Tibial artery (tissue), 4 donors: ENCODE measurements around the gene GCNT1.
"Not testable (repeated sequence)": the region's sequence is repeated elsewhere in the genome, so short reads cannot be mapped to it uniquely, and the experiment has no call there.

Experiments used
- DNase-seq, 2 donors: peaks; one replicate each; pipeline ENCODE4 v3.0.0-alpha.2; 2019
- H3K27ac ChIP-seq, 2 donors: fragments of 200-600 bp; sonication (generic) in 1 of 2; 1 replicate in 1 of 2; 2 replicates in 1 of 2; pipeline ENCODE4 v1.5.1; 2018 to 2019; ENCODE audit warnings: mild to moderate bottlenecking in 1 of 2
- H3K27me3 ChIP-seq, 2 donors: fragments of 200-600 bp; sonication (generic) in 1 of 2; one replicate each; pipeline versions ENCODE4 v1.5.1 to v1.6.0; 2016 to 2019
- H3K36me3 ChIP-seq, 3 donors: fragments of 200-600 bp; sonication (generic) in 2 of 3; one replicate each; pipeline ENCODE4 v1.5.1; 2016 to 2019; ENCODE audit warnings: mild to moderate bottlenecking in 2 of 3
- H3K4me1 ChIP-seq, 4 donors: fragments of 200-600 bp; sonication (generic) in 2 of 4; 1 replicate in 3 of 4; 2 replicates in 1 of 4; pipeline ENCODE4 v1.5.1; 2016 to 2019
- H3K4me3 ChIP-seq, 2 donors: fragments of 200-600 bp; sonication (generic) in 1 of 2; 1 replicate in 1 of 2; 2 replicates in 1 of 2; pipeline ENCODE4 v1.5.1; 2018 to 2019; ENCODE audit warnings: mild to moderate bottlenecking in 2 of 2
- H3K9me3 ChIP-seq, 3 donors: fragments of 200-600 bp; sonication (generic) in 1 of 3; one replicate each; pipeline ENCODE4 v1.5.1; 2016 to 2019
- intact Hi-C: fragments of 100-400 bp; cut with DNase I; formaldehyde crosslinking; loops from one replicate; pipeline ENCODE4 v1.15.0; 2023; ENCODE audit warnings: low total_unique reads
- TF ChIP-seq, protein P1 (sequence below), 2 experiments: fragments of 200-600 bp in 1 of 2; fragments of 450-650 bp in 1 of 2; IDR thresholded peaks; one replicate each; pipeline ENCODE4 v1.5.1; 2017 to 2019; ENCODE audit warnings: antibody characterized with exemption in 2 of 2, mild to moderate bottlenecking in 1 of 2, moderate library complexity in 1 of 2

The GCNT1 gene

DNA sequence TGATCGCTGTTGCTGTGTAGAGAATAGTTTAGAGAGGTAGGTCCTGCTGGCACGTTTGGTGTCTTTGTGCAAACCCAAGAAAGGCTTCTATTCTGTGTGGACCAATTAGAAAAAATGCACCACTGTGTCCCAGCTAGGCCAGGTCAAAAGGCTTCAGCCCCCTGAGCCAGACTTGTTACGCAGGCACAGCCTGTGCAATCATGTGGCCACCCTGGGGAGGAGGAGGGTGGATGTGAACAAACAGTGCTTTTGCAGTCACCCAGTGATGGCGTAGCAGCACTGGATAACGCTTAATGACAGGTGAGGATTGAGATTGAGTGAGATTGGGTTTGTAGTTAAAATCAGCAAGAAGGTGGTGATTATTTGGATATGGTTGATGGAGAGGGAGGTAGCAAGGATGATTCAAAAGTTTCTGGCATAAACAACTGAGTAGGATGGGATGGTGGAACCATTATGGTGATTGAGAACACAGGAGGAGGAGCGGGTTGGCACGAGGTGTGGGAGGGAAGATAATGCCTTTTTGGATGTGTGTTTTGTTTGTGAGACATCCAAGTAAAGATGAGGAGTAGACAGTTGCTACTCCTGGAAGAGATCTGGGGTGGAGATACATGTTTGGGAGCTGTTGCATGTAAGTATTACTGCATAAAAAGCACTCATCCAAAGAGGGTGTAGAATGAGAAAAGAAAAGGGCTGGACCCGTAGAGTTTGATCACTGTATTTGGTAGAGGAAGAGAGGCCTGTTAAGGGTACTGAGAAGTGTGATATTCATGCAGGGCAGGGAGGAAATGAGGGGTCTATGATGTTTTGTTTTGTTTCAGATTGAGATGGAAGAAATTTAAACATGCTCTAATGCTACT is 6.7 kb downstream of the GCNT1 start:
- H3K27ac ChIP-seq, result no peak overlapping the region
- TF ChIP-seq, protein P1, sequence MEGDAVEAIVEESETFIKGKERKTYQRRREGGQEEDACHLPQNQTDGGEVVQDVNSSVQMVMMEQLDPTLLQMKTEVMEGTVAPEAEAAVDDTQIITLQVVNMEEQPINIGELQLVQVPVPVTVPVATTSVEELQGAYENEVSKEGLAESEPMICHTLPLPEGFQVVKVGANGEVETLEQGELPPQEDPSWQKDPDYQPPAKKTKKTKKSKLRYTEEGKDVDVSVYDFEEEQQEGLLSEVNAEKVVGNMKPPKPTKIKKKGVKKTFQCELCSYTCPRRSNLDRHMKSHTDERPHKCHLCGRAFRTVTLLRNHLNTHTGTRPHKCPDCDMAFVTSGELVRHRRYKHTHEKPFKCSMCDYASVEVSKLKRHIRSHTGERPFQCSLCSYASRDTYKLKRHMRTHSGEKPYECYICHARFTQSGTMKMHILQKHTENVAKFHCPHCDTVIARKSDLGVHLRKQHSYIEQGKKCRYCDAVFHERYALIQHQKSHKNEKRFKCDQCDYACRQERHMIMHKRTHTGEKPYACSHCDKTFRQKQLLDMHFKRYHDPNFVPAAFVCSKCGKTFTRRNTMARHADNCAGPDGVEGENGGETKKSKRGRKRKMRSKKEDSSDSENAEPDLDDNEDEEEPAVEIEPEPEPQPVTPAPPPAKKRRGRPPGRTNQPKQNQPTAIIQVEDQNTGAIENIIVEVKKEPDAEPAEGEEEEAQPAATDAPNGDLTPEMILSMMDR (IDR thresholded peaks at IDR 0.05), result no peak
- no peak overlapping the region for H3K4me3 ChIP-seq
- no peaks in the 10 kb centered on the region for H3K9me3 ChIP-seq
- H3K4me1 ChIP-seq, result no peaks in the 10 kb centered on the region
- H3K36me3 ChIP-seq, result no peaks in the 10 kb centered on the region
- peaks cover 0 to 3% of the 10 kb centered on the region in 2 donors for H3K27me3 ChIP-seq
- intact Hi-C loops, result no loop called here
- no peak for DNase-seq

DNA sequence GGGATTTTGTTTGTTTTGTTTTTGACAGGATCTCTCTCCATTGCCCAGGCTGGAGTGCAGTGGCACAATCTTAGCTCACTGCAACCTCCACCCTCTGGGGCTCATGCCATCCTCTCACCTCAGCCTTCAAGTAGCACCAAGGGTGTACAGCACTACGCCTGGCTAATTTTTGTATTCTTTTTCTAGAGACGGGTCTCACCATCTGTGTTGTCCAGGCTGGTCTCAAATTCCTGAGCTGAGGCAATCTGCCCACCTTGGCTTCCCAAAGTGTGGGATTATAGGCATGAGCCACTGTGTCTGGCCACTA is 7.3 kb downstream of the GCNT1 start:
- Histone ChIP-seq H3K27ac (no peak overlapping the region), H3K36me3 (no peaks in the 10 kb centered on the region), H3K4me1 (no peaks in the 10 kb centered on the region), H3K9me3 (no peaks in the 10 kb centered on the region), H3K4me3 (no peak overlapping the region), H3K27me3 (peaks cover 0 to 3% of the 10 kb centered on the region in 2 donors)
- DNase-seq, result no peak
- TF ChIP-seq, protein P1 (IDR thresholded peaks at IDR 0.05), result no peak
- intact Hi-C loops, result no loop called here

DNA sequence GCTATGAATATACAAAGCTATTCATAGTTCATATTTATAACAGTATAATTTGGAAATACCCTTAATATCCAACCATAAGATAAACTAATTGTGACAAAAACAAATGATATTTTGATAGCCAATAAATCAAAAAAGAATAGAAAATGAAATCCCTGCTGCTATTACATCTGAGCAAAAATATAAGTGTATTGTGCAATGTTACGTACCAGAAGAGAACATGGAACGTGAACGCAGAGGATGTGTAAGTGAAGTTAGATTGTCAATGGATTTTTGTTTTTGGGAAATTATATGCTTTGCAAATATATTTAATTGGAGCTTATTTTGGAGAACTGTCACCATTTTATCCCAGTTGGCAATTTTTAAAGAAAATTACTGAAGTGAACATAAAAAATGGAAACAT is 15.4 kb downstream of the GCNT1 start:
- TF ChIP-seq, protein P1 (IDR thresholded peaks at IDR 0.05), result no peak
- no peaks in the 10 kb centered on the region for H3K4me1 ChIP-seq
- DNase-seq, result no peak
- no peaks in the 10 kb centered on the region for H3K36me3 ChIP-seq
- H3K27ac ChIP-seq, result no peak overlapping the region
- no peaks in the 10 kb centered on the region for H3K9me3 ChIP-seq
- intact Hi-C loops, result no loop called here
- H3K4me3 ChIP-seq, result no peak overlapping the region
- H3K27me3 ChIP-seq, result no peaks in the 10 kb centered on the region

DNA sequence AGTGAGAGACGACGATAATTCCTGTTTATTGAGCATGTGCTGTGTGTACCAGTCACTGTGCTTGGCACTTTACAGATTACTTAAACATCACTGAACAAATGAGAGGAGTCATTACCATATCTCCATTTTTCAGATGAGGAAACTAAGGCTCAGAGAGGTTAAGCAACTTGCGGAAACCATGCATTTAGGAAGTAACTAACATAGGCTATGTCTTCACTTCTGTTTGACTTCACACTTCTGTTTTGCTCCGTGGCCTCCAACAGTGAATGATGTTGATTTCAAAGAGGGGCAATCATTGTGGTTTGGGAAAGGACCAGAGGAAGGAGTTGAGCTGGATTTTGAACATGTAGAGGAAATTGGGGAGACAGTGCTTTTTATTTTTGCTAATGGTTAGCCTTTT is 16.7 kb downstream of the GCNT1 start:
- intact Hi-C loops, result no loop called here
- H3K4me1 ChIP-seq, result no peaks in the 10 kb centered on the region
- no peak overlapping the region for H3K4me3 ChIP-seq
- no peak overlapping the region for H3K27ac ChIP-seq
- no peak for DNase-seq
- no peaks in the 10 kb centered on the region for H3K27me3 ChIP-seq
- H3K9me3 ChIP-seq, result no peaks in the 10 kb centered on the region
- TF ChIP-seq, protein P1 (IDR thresholded peaks at IDR 0.05), result no peak
- no peaks in the 10 kb centered on the region for H3K36me3 ChIP-seq

DNA sequence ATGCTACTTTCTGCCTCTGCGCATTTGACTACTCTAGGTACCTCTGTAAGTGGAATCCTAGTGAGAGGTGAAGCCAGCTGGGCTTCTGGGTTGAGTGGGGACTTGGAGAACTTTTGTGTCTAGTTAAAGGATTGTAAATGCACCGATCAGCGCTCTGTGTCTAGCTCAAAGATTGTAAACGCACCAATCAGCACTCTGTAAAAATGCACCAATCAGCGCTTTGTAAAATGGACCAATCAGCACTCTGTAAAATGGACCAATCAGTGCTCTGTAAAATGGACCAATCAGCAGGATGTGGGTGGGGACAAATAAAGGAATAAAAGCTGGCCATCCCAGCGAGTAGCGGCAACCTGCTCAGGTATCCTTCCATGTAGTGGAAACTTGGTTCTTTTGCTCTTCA is 18.8 kb downstream of the GCNT1 start:
- H3K4me3 ChIP-seq, H3K4me1 ChIP-seq, H3K9me3 ChIP-seq, H3K36me3 ChIP-seq, H3K27ac ChIP-seq, DNase-seq, intact Hi-C loops, H3K27me3 ChIP-seq: not testable (repeated sequence)

DNA sequence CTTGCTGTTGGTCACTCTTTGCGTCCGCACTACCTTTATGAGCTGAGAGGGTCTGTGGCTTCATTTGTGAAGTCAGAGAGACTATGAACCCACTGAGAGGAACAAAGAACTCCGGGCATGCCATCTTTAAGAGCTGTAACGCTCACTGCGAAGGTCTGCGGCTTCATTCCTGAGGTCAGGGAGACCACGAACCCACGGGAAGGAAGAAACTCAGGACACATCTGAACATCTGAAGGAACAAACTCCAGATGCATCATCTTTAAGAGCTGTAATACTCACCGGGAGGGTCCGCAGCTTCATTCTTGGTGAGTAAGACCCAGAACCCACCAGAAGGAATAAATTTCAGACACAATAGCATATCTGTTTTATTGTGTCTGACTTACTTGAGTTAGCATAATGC is 19.2 kb downstream of the GCNT1 start:
- Histone ChIP-seq H3K27ac (no peak overlapping the region), H3K4me1 (no peaks in the 10 kb centered on the region), H3K27me3 (no peaks in the 10 kb centered on the region), H3K36me3 (no peaks in the 10 kb centered on the region), H3K4me3 (no peak overlapping the region), H3K9me3 (no peaks in the 10 kb centered on the region)
- no peak for DNase-seq
- intact Hi-C loops, result no loop called here
- TF ChIP-seq, protein P1 (IDR thresholded peaks at IDR 0.05), result no peak

DNA sequence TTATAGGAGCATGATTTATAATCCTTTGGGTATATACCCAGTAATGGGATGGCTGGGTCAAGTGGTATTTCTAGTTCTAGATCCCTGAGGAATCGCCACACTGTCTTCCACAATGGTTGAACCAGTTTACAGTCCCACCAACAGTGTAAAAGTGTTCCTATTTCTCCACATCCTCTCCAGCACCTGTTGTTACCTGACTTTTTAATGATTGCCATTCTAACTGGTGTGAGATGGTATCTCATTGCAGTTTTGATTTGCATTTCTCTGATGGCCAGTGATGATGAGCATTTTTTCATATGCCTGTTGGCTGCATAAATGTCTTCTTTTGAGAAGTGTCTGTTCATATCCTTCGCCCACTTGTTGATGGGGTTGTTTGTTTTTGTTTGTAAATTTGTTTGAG is 20.4 kb downstream of the GCNT1 start:
- intact Hi-C loops, DNase-seq, H3K27me3 ChIP-seq: not testable (repeated sequence)

More for the DNA sequence above, 20.4 kb downstream of the GCNT1 start:
- not testable (repeated sequence) for H3K27ac ChIP-seq, H3K4me3 ChIP-seq, H3K9me3 ChIP-seq, H3K4me1 ChIP-seq, H3K36me3 ChIP-seq
